GM19467 (cell line): ENCODE measurements around the gene MVB12B.
"Not testable (repeated sequence)": the region's sequence is repeated elsewhere in the genome, so short reads cannot be mapped to it uniquely, and the experiment has no call there.

Experiments
- ATAC-seq: cut with Tn5 transposase; IDR thresholded peaks from one replicate; pipeline ENCODE4 v1.9.1; 2021; ENCODE audit warnings: mild to moderate bottlenecking, moderate library complexity; ENCODE audit not compliant: unreplicated experiment

Gene MVB12B, protein sequence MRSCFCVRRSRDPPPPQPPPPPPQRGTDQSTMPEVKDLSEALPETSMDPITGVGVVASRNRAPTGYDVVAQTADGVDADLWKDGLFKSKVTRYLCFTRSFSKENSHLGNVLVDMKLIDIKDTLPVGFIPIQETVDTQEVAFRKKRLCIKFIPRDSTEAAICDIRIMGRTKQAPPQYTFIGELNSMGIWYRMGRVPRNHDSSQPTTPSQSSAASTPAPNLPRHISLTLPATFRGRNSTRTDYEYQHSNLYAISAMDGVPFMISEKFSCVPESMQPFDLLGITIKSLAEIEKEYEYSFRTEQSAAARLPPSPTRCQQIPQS

DNA sequence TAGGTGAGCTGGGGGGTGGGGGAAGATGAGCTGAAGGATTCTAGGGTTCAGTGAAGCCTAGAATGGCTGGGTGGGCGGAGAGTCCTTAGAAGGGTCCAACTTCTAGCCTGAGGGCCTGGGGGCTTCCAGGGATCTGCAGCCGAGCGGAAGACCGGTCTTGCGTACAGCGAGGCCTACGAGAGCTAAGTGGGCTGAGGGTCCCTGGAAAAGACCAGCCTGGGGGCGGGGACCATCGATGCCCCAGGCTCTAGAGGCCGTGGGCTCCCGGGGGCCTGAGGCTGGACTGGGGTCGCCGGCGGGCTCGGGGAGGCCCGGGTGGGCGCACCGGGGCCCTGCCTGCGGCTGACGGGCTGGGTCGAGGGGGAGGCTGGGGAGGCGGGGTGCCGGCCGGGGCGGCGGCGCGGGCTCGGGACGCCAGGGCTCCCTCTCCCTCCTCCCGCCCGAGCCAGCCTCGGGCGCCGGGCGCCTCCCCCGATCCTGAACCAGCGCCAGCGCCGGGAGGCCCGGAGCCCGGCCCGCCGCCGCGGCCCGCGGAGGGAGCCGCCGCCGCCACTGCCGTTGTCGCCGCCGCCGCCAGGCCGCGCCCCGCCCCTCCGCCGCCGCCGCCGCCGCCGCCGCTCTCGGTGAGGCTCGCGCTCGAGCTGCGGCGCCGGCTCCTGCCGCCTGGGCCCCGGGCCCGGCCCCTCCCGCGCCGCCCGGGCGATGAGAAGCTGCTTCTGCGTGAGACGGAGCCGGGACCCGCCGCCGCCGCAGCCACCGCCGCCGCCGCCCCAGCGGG lies at the start of gene MVB12B:
Gene MVB12B, plus strand, starts transcription at position 602 of the 778 bp plus-strand sequence. Its CDS starts 101 bp downstream, at position 703.
- ATAC-seq: no peak

DNA sequence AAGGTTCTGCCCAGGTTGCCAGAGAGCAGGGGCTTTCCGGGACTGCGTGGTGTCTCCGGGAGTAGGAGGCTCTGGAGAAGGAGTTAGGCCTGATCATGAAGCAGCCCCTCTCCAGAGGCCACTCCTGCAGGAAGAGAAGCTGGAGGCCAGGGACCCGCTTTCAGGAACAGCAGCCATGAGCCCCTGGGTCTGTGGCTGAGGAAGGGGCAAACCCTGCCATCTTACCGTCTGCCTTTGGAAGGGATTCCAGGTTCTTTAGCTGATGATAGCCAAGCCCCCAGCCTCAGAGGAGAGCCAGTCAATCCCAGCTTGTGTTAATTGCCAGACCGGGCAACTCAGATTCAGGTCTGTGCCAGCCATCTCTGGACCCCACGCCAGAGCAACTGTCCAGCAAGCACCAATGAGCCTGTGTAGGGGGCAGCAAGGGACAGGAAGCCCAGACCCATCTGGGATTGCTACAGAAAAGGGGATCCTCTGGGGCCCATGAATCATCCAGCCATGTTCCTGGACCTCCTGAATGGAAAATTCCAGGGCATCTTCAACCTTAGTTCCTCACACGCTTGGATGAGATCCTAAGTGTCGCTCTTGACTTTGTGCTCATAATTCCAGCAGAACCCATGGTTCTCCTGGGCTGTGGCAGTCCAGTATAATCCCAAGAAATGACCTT lies 42.7 kb upstream of the MVB12B start:
- ATAC-seq: no peak

DNA sequence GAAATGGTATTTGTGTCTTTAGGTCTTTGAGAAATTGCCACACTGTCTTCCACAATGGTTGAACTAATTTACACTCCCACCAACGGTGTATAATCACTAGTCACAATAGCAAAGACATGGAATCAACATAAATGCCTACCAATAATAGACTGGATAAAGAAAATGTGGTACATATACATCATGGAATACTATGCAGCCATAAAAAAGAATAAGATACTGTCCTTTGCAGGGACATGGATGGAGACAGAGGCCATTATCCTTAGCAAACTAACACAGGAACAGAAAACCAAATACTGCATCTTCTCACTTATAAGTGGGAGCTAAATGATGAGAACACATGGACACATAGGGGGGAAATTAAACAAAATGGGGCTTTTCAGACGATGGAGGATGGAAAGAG lies 41.0 kb upstream of the MVB12B start:
- not testable (repeated sequence) for ATAC-seq

DNA sequence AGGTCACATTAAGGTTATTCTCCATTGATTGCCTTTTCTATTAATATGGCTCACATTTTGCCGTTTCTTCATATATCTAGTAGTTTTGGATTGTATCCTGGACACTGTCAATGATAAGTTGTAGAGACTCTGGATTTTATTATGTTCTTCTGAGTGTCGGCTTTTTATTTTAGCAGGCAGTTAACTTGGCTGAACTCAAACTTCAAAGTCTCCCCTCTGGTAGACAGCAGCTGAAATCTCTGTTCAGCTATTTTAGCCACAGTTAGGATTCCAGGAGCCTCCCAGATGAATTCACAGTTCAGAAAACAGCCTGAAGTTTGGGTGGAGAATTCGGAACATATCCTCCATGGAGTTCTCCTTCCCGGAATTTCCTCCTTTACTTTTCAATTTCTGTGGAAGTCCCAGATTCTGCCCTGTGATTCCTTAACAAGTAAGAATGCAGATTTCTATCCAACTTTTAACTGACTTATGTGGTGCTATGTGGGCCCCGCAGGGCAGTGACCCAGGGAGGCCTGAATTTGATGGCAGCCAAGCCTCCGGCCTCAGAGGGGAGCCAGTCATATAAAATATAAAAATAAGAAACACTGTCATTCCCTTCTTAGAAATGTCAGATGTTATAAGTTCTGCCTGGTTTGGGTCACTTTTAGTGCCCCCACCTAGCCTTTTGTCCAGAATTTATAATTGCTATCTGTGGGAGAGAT lies 39.3 kb upstream of the MVB12B start:
- ATAC-seq: no peak

DNA sequence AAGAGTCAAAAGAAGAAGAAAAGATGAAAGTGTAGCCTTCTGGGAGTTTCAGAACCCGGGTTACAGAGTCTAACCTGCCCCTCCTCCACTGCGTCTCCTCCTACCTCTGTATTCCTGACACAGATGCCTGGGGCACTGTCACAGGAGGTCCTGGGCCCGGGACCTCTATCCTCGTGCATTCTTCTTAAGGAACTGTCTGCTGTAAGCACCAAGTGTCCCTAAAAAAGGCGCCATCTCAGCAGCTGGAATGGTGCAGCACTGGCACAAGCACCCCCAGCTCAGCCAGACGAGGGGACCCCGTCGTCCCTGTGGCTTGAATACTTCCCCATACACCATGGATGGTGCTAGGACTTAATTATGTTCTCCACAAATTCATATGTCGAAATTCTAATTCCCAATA lies 35.8 kb upstream of the MVB12B start:
- ATAC-seq: no peak

DNA sequence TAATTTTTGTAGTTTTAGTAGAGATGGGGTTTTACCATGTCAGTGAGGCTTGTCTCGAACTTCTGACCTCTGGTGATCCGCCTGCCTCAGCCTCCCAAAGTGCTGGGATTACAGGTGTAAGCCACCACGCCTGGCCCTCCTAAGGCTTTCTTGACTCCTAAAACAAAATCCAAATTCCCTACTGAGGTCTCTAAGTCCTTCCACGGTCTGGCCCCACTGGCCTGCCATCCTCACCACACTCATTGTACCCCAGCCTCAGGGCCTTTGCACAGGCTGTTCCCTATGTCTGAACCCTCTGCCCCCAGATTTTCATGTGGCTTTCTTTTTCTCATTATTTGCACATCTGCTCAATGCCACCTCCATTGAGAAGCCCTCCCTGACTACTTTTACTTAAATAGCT lies 34.7 kb upstream of the MVB12B start:
- ATAC-seq: no peak

DNA sequence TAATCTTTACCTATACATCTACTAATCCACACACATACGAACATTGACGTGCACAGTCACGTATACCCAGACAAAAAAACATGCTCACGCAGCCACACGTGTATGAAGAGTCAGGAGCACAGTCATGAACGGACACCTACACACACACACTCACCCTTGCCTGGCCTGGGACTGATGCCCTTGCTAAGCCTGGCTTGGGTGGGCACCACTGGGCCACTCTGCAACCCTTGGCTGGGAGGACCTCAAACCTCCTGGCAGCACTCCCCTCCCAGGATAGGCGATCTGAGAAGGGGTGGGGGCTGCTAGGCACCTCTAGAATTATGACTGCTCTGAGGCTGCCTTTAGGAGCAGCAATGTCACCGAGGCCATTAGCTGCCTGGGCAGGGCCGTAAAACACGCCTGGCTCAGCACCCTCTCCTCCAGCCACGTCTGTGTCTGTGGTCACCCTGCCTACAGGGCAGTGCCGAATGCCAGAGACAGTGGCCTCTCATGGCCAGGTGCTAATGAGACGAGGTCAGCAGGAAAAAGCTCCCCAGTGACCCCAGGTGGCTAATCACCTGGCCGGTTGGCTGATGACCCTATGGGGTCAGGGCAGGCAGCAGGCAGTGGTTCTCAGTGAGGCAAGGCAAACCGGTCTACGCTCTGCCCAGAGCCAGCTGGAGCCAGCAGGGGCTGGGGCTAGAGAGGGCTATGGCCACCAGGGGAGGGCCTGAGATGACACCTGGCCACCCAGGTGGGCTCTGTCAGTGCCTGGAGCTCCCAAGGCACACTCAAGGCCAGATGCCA lies 33.7 kb upstream of the MVB12B start:
- no peak for ATAC-seq

DNA sequence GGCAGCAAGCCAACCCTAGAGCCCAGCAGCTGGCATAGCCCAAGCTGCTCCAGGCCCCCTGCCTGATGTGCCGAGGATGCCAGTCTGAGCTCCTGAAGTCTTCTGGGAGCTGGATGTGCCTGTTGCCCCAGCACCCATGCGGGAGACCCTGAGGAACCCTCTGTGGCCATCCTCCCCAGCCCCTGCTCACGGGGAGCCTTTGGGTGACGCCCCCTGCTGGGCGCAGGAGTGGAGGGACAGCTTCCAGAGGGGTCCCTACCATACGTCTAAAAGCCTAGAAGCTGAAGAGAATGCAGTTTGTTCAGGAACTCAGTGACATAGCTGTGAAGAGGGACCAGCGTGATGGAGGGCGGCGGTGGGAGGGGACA lies 33.1 kb upstream of the MVB12B start:
- no peak for ATAC-seq

DNA sequence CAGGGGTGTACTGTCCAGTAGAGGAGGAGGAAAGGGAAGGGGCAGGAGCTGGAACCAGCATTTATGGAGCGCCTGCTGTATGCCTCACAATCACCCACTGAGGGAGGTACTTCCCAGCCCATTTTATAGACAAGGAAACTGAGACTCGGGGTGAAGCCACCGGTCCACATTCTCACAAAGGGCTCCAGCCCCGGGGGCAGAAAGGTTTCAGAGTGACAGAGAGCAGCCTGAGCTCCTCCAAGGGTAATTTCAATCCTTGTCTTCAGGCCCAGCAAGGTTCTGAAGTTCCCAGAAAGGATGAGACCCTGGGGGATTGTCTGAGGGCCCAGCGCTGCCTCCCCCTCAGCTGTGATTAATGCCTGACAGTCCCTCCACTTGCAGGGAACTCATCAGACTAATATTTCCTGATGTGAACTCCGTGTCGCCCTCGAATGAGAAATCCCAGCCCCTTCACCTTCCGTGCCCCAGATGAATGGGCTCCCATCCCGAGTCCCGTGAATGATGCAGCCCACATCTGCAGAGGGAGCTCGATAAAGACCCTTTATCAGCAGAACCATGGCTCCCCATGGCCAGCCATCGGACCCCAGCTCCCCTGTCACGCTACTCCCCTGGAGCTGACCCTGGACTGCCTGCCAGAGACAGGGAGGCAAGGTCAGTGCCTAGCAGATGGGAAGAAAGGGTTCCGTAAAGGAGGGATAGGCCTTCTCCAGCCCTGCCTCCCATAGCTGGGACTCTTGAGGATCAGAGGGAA lies 32.1 kb upstream of the MVB12B start:
- ATAC-seq: no peak

DNA sequence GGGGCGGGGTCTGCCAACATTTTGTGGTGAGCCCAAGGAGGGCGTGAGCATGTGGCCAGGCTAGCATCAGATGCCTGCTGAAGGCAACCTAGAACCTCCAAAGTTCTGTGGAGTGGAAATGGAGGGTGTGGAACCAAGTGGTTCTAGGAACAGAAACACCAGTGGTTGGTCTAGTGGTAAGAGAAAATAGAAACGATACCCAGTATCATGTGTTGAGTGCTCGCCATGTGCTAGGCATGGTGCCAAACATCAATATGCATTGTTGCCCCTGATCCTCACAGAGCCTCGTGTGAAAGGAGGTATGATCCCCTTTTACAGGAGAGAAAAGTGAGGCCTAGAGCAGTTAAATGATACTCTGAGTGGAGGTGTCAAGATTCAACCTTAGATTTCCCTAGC lies 31.5 kb upstream of the MVB12B start:
- no peak for ATAC-seq

DNA sequence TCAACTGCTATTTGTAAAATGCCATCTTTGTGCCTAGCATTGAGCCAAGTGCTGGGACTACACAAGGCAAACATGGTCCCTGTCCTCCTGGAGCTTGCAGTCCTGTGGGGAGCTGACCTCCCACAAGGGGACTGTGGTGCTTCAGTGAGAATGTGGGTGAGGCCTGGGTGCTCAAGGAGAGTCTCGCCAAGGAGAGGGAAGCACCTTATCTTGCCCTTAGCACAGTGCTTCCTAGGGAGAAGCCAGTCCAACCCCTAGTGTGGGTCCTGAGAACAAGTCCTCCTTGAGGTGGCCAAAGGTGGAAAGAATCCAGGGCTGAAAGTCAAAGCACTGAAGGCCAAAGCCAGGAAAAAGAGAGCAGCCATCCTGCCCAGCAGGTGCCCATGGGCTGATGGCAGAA lies 31.1 kb upstream of the MVB12B start:
- ATAC-seq: no peak

DNA sequence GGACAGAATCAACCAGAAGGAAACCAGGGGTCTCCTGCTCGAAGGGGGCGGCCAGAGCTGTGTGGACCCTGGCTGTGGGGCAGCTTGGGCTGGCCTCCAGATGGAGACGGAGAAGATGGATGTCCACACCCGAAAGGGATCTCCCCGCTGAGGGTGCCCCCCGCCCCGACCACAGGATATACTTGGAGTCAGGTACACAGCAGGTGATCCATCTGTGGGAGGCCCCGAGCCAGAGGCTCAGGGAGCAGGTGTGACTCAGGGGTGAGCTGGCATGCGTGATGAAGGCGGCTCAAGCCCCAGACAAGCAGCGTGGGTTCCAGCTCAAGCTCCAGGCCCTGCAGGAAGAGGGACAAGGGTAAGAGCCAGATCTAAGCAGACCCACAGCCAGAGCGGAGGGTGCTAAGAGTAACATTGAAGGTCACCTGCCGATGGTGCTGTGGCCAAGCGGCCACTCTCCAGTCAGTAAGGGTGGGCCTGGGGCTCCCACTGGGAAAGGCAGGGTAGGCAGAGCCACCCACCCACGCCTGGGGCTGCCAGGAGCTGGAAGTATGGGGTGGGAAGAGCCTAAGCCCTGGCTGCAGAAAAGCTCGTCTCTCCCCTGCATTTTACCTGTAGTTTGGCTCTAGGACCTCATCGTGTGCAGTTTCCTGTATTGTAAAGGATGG lies 30.6 kb upstream of the MVB12B start:
- no peak for ATAC-seq

DNA sequence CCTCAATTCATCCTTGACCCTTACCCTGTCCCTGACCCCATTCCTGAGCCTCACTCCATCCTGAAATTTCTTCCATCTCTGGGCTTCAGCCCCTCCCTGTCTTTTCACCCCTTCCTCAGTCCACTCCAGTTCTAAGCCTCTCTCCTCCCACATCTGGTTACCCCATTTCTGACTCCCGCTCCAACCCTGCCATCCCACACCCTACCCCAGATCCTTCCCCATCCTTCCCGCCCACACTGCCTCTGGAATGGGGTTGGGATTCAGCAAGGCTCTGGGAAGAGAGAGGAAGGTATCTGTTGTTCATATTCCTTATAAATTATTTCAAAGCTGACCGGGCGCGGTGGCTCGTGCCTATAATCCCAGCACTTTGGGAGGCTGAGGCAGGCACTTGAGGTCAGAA lies 29.9 kb upstream of the MVB12B start:
- ATAC-seq: no peak

DNA sequence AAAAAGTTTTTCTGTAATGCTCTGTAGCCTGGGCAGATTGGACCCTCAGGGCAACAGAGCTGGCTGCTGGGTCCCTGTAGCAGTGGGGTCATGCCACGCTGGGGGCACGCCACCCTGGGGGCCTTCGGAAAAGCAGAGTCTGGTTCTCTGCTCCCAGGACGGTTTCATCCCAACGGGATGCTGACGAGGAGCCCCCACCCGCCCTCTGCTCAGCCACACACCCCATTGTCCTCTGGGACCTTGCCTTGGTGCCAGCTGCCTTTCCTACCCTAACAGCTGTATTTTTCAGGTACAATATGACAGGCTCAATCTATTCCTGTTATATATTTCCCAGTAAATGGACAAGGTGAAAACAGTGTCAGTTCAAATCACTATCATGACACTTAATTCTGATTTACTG lies 29.0 kb upstream of the MVB12B start:
- ATAC-seq: no peak

DNA sequence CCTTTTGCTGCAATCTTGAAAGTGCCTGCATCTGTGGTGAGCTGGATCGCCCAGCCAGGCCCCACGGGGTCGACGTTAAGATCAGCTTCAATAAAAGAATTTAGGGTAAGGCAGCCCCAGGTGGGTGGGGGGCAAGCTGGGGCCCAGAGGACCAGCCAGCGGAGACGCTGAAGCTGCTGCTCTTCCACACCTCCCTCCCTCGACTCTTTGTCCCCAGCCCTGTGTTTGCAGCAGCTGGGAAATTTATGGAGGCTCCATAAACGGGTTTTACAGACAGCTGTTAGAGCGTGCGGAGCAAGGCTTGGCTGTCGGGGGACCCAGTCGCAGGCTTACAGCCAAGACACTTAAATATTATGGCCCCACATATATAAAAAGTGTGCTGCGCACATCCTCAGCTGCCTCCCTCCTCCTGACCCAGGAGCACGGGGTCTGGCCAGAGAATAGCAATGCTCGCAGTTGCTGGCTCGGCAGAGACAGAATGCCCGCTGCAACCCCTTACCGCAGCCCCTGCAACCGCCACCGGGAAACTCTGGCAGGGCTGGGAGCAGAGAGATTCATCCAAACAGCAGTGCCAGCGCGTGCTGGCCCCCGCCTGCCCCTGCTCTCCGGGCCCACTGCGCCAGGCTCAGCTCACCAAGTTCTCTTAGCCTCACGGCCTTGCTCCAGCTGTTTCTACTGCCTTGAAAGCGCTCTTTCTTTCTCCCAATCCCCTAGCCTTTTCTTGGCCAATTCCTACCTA lies 28.4 kb upstream of the MVB12B start:
- ATAC-seq: no peak

DNA sequence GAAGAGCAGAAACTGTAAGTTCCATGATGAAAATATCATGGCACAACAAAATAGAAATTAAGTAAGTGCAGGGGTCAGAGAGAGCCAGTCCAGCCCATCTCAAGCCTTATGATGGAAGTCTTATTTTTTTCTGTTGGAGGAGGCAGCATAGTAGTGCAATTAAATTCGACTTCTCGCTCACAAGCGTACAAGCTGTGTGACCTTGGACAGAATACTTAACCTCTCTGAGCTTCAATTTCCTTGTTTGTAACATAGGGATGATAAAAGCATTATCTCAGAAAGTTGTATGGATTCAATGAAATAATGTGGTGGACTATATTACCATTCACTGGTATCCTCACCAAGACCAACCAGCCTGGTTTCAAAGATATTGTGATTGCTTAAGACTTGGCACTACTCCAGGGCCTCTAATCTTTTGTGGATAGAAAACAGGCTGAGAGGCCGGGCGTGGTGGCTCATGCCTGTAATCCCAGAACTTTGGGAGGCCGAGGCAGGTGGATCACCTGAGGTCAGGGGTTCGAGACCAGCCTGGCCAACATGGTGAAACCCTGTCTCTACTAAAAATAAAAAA lies 26.8 kb upstream of the MVB12B start:
- no peak for ATAC-seq

DNA sequence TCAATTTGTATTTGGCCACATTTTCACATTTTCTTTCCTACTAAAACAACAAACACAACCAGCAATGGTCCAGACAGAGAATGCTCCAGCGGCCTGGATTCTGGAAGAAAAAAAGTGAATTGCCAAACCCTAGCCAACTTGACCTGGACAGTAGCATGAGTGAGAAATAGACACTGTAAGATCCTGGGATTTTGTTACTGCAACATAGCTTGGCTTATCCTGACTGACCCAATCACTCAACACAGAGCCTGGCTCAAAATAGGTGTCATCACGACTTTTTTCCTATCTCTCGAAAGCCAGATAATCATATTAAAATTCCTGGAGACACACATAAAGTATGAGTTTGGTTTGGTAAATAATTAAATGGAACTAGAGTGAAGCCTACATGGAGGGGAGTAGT lies 25.4 kb upstream of the MVB12B start:
- ATAC-seq: no peak

DNA sequence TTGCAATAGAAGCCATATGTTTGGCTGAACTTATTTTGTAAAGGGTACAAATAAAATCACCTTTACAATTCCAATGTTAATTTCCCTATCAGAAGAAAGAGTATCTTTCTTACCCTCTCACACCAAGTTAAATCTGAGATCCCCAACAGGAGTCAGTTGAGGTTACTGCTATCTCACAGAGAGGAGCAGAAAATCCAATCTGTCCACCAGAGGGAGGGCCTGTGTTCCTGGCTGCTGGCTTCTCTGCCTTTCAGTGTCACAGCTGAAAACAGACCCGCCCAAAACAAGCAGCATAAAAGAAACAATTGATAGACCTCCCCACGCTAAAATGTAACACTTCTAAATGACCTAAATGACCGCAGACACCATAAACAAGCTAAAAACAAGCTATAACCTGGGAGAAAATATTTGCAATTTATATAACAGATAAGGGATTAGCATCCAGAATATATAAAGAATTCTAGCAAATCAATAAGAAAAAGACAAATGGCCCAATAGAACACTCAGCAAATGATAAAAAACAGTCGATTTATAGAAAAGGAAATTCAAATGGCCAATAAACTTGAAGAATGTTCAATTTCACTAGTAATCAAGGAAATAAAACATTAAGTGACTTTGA lies 24.5 kb upstream of the MVB12B start:
- ATAC-seq: no peak
